NCI-H748 (cell line): ENCODE results near the gene GTF3C5.
A peak's percentile ranks its signal among the peaks of the same experiment; 100 is the strongest.
"Not testable (repeated sequence)": the region's sequence is repeated elsewhere in the genome, so short reads cannot be mapped to it uniquely, and the experiment has no call there.

ENCODE experiments used
- DNase-seq: peaks from one replicate; lab custom pipeline; 2025; ENCODE audit not compliant: unreplicated experiment; lab: John Stamatoyannopoulos, UW

The GTF3C5 gene

GRCh38 chr9:133087429-133088145 lies 56.8 kb downstream of the GTF3C5 start:
- no peak for DNase-seq

DNA sequence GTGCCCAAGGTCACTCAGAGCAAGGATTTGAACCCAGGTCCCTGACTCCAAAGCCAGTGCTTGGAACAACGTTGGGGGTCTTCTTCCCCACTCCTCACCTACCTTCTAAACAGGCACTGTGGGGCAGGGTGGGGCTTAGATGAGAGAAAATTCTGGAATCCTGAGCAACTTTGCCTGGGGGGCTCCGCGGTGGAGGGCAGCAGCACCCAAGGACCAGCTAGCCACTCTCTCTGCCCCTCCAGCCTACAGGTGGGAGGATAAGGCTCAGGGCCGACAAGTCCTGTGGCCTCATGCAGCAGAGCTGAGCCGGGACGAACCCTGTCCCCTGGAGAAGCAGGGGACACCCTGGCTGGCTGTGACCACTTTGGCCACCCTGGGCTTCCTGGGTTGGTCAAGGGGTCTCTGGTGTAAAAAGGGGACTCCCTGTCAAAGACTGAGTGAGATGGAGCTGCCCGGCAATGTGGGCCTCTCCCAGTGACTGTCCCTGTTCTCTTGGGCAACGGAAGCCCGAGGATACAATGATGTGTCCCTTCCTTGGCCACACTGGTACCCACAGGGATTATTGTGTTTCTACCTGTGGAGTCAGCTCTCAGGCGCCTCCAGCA lies 57.5 kb downstream of the GTF3C5 start:
- DNase-seq = no peak

GRCh38 chr9:133088756-133089155 lies 58.0 kb downstream of the GTF3C5 start:
- no peak for DNase-seq

- DNase-seq = peak; percentile 84
Observed at GRCh38 chr9:133089271-133089671, 58.5 kb downstream of the GTF3C5 start.

DNA sequence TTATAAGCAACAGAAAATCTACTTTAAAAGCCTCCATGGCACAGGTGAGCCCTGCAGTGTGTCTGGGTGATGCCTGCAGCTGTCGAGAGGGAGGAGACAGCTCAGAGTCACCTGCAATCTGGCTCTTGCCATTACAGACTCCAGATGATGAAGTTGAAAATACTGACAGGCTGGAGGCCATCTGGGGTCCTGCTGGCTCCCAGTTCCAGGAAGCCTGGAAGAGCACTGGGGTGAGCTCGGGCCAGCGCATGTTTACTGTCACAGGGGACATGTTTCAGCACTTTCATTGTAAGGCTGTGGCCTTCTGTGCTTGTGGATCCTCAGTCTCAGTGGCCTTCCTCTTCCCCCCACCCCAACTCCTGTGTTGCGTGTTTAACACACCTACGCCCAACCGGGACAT lies 59.4 kb downstream of the GTF3C5 start:
- DNase-seq = no peak

DNA sequence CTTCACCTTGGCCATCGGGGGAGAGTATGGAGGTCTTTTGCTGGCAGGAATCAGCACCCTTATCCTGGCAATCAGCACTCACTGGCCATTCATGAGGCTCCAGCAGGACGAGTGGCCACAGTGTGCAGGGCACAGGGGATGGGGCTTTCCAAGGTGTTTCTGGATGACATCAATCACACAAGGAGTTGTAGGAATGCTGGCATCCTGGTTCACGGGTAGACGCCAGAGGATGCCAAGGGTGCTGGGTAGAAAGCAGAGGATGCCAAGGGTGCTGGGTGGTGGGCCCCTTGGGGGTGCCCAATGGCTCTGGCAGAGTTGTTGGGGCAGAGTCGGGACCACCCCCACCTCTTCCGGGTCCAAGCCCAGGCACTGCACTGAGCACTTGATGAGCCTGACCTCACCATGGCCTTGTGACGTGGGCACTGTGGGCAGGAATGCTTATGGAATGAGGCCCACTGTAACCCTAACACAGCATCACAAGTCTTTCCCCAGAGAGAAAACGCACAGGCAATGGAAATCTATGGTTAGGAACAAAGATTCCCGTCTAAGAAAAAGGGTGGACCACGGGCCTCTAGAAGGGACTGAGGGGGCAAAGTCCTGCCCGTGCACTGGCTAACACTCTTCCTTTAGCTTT lies 60.1 kb downstream of the GTF3C5 start:
- no peak for DNase-seq

GRCh38 chr9:133094351-133094750 lies 63.6 kb downstream of the GTF3C5 start:
- not testable (repeated sequence) for DNase-seq

- DNase-seq = no peak
Observed at GRCh38 chr9:133094842-133095393, 64.1 kb downstream of the GTF3C5 start.

DNA sequence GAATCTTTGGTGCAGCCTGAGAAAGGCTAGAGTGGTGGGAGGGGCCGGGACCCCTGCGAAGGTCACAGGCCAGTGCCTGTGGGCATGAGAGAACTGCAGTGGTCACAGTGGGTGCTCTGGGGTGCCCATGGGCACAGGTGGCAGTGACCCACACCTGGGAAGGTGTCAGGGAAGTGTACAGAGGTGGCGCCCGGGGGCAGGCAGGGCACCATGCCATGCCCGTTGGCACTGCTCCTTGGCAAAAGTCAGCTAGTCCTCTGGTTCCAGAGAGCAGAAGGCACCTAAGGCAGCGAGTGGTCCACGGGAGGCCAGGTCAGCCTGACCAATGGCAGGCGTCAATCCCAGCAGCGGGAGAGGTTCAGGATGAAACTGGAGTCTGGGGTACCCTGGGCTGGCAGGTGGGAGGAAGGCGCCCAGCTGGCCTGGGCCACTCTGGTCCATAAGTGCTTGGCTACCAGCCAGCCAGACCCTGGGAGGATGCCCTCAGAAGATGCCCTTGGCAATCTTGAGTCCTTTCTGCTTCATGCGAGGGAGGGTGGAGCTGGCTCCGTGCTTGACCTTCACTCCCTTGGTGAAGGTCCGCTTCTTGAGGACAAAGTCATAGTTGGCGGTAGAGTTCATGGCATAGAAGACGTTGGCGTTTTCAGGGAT lies 67.4 kb downstream of the GTF3C5 start:
- no peak for DNase-seq

DNA sequence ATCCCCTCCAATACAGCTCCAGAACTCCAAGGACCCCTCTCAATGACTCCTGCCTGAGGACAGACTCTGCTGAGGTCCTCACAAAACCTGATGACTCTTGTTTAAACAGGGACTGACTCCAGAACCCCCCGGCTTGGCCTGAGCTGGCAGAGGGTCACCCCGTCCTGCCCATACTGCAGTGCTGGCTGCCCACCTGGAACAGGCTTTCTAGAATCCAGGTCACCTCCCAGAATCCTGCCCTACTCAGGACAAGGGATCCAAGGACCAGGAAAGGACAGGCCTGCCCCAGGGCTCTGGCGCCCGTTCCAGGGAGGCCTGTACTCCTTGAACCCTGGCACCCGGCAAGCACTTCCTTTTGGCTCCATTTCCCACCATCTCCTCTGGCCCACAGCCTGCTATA lies 68.1 kb downstream of the GTF3C5 start:
- no peak for DNase-seq

- no peak for DNase-seq
Observed at GRCh38 chr9:133099726-133100505, 69.1 kb downstream of the GTF3C5 start.

DNA sequence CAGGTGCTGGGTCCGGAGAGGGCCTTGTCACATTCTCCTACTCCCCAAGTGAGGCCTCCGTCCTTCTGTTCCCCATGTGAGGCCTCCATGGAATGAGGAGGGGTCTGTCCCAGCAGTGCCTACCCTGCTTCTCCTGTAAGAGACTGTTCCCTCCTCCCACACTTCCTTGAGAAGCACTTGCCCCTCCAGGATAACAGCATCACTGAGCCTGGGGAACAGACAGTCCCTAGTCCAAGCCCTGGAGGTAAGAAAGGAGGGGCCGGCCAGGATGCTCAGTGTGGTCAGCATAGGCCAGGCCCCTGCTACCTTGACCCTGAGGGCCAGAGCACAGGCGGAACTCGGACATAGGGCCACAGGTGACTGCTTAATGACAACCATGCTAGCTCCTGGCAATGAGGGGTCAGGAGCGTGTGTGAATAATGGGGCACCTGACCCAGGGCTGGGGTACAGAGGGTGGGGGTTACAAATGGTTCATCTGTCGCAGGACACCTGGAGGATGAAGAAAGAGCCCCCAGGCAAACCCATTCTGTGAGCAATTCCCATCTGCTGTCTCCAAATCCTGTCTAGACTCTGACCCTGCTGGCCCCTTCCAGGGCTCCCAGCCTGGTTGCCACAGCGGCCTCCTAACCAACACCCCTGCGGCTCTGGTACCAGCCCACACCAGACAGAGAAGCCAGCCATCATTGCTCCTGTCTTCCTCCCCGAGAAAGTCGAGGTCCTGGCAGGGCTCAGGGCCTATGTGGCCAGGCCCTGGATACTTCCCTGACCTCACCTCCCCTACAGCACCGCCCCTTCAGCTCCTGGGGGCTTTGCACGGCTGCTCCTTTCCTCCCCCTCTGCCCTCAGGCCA lies 69.9 kb downstream of the GTF3C5 start:
- DNase-seq = no peak

- no peak for DNase-seq
Observed at GRCh38 chr9:133101356-133102189, 70.8 kb downstream of the GTF3C5 start.

- DNase-seq = no peak
Observed at GRCh38 chr9:133102190-133103021, 71.6 kb downstream of the GTF3C5 start.

GRCh38 chr9:133103183-133103986 lies 72.6 kb downstream of the GTF3C5 start:
- DNase-seq = peak; percentile 45

DNA sequence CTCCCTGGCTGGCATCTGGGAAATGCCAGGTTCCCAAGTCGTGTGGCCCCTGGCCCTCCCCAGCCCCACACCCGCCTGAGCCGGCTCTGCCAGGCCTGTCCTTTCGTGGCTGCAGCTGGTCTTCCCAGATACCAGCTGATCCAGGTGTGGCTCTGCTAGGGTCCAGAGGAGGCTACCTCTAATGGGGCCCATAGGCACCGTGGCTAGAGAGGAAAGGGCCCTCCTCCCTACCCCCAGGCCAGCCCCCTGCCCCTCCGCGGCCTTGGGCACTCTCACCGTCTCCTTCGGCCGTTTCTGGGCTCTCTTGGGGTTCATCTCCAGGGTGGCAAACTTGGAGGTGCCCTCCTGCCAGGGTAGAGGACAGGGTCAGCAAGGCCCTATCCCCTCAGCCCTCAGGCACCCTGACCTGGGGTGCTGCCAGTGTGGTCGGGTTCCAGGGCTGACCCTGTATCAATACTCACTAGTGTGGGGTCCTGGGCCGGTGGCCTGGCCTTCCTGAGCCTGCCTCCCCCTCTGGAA lies 73.2 kb downstream of the GTF3C5 start:
- no peak for DNase-seq
